Tongue (tissue), 2 donors: ENCODE data around the gene CHN2. TPM values are rescaled to one million over a fixed set of nuclear protein-coding genes. Genes with fewer than 3 reads are reported as not detected.

Experiments
- DNase-seq: peaks from one replicate; pipeline ENCODE4 v3.0.0-alpha.2; 2015
- total RNA-seq: library from RNA; depleted of rRNA; stranded (reverse); fragments of >200 nt; gene quantifications from one replicate; pipeline ENCODE4 v1.2.3, GENCODE V29; 2014

Gene CHN2
- total RNA-seq, 1 donor from 2014 or later: 7.6 TPM

DNA sequence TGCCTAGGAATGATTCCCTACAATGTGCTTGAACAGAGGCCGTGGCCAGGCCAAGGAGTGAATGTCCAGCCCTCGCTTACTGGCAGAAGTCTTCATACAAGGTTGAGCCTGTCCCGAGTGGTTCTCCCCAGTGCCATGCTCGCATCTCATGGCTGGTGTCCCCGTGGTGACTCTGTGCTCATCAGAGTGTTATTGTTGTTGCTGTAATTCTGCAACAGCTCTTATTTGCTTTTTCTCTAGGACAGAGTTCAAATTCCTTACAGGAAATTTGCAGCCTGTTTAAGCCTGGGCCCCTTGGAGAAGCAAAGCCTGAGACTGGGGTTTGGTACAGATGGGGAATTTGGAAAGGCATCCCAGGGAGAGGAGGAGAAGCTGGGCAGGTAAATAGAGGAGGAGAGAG is 211.3 kb downstream of the CHN2 start:
- DNase-seq: no peak

DNA sequence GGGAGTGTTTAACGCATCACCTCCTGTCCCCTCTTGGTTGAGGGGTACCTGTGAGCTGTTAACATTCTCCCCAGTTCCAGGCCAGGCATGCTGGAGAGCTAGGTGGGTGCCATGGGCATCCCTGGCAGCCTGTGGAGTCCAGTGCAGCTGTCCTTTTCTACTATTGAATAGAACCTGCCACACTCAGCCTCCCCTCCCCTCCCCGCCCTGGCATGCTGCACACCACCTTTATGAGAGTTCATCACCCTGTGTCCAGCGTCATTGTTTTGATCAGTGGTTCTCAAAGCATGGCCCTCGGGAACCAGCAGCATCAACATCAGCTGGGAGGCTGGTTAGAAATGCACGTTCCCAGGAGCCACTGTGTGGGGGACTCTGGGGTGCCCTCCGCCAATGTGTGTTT is 211.8 kb downstream of the CHN2 start:
- DNase-seq: no peak

DNA sequence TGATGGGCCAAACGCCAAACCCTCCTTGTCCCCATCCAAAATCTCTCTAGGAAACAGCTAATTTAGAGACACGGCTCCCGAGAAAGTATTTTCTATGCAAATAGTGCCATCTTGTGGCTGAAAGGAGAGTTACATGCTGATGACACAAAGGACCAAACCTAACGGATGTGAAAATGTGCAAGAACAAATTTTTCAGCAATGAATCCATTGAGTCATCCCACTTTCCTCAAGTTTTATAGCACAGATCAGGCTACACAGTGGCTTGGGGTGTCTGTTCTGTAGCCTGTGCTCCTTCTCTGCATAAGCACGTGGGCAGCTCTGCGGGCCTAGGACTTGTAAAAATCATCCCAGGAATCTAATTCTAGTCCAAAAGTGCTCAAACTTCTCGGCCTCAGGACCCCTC is 214.3 kb downstream of the CHN2 start:
- DNase-seq: peak; percentile 93

DNA sequence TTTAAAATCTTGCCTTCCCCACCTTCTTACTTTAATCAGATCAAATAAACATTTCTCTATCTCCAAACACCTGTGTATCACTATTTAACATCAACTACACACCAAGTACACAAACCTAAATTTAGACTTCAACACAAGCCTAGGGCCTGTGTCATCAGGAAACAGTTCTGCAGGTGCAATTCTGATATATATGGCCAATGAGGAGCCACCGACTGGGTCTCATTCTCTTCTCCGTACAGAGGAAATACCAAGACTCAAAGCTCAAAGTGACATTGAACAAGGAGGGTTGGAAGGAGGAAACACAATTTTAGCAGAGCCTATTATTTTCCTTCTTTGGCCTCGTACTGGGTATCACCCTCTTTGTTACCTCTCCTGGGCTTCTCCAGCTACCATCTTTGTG is 216.4 kb downstream of the CHN2 start:
- no peak for DNase-seq

DNA sequence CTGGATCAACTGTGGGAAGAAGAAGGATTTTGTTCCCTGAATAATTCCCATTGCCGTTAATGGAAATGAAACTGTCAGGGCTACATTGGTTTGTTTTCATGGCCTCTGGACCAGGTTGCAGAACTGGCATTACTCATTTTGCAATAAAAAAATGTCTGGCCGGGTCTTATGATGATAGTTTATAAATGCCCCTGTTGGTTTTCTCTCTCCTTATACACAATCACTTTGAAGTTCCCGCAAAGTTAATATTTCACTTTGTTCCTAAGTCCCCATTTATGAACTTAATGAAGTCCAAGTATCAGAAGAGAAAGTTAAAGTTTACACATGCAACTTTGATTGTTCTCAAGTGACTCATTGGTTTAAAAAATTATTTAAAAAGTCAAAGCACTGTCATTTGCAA is 218.3 kb downstream of the CHN2 start:
- DNase-seq: no peak

DNA sequence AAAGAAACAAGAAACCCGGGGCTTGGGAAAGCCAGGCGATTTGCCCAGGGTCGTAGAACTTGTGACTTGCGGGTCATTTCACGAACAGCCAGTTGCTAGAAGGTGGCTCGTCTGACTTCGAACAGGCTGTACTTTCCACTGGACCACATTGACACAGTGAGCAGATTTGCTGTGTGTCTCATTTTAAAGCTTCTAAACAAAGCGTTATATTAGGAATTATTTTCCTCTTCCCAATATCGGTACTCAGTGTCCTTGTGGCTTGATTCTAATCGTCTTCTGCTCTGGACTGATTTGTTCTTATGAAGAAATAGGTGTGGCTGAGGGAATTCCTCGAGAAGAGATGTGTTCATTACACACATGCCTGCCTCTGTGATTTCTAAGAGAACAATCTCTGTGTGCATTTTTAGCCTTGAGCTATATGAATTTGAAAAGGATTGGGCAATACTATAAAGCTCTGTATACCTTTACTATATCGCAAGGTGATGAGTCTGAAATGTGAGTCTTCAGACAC is 219.1 kb downstream of the CHN2 start:
- DNase-seq: no peak

DNA sequence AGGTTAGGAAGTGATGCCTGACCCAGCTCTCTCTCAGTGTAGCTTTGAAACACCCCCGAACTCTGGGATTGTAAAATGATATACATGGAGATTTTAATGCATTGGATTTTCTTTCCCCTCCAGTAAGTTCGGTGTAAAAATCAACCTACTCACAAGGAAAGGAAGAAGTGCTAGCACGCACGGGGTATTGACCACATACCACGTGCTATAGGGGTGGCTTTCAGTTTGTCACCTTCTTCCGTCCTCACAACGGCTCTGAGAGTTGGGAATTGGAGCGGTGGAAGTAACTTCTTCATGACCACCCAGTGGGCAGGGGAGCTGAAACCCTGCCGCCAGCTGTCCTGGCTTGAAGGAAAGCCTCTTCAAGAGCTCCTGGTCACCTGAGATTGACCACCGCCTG is 219.6 kb downstream of the CHN2 start:
- no peak for DNase-seq

DNA sequence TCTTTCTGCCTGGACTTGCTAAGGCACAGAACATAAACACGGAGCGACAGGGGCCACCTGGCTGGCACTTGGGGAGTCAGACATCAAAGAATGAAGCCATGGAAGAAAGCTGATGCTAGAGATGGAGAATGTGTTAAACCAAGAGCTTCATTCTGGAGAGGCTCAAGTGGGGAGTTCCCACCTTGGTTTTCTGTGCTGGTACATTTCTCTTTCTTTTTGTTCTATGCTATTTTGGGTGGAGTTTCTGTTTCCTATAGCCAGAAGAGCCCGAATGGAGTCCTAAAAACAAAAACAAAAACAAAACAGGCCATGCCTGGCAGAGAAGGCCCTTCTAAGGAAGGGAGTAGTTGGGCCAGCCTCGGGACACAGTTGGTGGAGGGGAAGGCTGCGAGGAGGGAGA is 220.6 kb downstream of the CHN2 start:
- DNase-seq: no peak

DNA sequence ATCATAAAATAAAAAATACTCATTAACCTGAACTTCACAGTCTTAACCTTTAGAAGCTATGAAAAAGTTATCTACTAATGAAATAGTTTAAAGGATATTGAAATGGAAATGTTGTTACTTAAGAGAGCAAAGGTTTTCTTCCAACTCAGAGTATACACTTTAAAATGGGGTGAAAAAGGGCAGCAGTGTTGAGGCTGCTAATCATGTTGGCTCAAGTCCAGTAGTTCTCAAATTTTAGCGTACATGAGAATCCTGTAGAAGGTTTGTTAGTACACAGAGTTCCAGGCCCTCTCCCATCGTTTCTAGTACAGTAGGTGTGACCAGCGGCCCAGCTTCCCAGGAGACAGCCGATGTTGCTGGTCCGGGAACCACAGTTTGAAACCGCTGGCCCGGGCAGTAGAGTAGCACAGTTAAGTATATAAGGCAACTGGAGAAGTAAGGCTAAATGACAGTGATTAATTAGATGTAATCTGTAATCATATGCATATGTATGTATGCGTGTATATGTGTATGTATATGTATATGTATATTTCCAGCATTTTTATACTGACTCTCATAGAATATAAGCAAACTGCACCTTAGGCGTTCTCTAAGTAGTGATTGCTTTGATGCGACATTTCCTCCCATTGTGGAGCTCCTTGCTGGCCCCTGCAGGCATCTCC is 221.8 kb downstream of the CHN2 start:
- no peak for DNase-seq

DNA sequence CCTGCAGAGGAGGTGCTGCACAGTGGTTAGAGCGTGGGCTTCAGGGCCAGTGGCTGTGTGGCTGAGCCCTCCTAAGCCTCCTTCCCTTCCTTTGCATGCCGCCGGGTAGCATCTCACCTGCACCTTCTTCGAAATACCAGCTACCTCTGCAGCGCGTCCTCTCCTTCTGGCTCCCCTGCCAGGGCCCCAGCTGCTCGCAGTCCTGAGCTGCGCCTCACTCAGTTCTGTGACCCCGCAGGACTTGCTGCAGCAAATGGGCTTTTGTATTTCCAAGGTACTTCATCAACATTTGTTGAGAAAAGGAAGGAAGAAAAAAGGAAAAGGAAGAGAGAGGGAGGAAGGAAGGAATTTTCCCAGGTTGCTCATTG is 222.3 kb downstream of the CHN2 start:
- DNase-seq: no peak

DNA sequence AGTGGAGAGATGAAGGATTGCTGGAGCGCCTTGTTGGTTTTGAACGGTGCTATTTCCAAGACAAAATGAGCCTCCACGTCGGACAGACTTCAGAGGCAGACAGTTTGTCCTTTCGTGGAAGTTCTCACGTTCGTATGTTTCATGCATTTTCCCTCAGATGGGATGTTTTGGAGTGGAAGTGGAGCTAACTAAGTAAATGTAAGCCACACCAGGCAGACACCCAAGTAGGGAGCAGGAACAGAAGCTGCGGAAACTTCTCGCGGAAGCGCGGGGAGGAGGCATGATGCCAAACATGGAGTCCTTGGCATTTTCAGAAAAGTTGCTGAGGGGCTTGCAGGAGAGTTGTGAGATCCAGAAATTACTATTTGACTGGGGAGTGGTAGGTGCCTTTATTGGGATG is 223.5 kb downstream of the CHN2 start:
- DNase-seq: no peak

DNA sequence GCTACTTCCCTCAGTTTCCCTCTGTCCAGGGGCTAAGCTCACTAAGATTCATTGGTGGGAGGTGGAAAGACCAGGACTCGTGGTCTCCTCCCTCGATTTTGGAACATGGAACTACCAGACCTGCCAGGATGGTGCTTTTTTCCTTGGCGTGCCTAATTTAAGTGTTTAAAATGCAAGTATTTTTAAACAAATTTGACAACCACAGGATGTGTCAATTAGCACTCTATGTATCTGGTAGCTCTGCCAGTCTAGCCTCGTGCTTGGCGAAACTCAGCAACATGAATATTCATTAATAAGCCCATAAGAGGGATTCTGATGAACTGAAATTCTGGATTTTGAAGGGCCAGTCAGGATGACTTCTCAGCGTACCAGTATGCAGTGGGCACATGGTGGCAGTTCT is 224.1 kb downstream of the CHN2 start:
- no peak for DNase-seq

DNA sequence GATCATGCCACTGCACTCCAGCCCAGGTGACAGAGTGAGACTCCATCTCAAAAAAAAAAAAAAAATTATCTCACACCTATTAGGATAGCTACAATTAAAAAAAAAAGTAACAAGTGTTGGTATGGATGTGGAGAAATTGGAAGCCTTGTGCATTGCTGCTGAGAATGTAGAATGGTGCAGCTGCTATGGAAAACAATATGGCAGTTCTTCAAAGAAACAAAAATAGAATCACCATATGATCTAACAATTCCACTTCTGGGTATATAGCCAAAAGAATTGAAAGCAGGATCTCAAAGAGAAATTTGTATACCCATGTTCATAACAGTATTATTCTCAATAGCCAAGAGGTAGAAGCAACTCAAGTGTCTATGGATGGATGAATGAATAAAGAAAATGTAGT is 225.4 kb downstream of the CHN2 start:
- no peak for DNase-seq

DNA sequence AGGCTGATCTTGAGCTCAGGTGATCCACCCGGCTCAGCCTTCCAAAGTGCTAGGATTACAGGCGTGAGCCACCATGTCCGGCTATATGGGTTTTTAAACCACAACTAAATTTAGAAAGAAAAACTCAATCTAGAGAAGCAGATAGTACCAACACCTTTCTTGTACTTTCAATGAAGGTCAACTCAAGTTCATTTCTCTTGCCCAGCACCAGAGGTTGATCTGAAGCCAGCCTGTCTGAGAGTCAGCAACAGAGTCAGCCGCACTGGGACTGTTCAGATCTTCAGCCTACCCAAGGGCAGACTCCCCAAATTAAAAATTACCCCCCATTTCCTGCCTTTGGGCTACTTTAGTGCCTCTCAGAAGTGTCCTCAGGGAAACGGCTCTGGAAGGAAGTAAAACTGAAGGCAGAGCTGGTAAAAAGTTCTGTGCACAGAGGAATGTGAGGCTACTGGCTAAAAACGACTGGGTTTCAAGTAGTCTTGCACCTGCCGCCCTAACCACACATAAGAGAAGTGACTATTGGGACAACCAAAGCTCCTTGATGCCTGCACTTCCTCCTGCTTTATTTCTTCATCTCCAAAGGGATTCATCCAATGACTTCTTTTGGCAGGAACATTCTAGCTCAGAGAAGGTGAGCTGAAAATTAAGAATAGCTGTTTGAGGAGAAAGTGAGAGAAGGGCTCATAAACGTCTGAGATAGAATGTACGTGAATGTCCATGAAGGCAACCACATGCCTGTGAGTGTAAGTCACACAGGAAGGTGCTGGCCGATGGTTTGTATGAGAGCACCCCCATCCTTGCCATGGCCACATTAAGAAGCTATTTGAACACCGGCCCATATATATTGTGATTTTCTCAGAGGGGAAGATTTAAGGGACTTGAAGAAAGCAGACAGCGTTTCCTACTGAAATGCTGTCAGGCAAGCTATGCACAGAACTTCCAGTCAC is 226.7 kb downstream of the CHN2 start:
- DNase-seq: no peak

DNA sequence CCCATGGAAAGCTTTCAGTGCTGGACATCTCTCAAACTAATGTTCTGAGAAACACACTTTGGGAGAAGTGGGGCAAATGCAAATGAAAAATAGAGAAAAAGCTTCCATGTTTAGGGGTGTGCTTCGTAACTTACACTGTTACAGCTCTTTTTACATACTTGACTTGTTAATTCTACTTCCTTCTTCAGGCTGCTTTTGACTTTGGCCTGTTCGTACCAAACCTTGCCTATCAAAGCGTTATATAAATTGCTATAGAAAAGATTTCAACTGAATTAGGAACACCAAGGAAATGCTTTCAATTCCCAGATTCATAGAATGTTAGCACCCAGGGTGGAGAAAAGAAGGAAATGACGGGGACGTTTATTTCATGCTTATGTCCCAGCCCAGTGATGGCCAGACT is 228.3 kb downstream of the CHN2 start:
- DNase-seq: no peak

DNA sequence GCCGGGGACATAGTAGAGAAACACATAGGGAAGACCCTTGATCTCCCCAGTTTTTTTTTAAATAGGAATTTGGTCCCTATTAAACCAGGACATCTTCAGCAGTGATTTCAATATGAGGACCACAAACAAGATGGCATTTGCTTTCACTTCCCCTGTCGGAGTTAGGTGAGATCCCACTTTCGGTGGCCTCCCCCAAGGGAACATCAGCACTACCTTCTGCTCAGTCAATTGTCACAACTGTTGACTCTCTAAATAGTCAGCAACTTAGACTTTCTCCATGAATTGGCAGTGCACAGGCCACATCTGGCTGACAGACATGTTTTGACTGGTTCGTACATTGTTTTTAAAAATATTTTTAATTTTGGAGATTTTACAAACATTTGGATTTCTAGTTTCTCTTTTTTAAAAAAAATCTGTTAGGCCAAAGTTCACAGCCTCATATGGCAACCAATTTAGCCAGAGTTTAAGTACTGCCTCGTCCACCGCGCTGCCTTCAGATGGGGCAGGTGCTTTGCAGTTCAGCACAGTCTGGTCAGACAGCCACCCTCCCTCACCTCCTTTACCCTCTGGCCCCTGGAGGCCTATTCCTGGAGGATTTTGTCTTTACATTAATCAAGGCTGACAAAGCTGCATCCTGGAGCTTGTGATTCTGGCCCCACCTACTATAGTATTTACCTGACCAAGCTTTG is 229.9 kb downstream of the CHN2 start:
- DNase-seq: peak; percentile 22

DNA sequence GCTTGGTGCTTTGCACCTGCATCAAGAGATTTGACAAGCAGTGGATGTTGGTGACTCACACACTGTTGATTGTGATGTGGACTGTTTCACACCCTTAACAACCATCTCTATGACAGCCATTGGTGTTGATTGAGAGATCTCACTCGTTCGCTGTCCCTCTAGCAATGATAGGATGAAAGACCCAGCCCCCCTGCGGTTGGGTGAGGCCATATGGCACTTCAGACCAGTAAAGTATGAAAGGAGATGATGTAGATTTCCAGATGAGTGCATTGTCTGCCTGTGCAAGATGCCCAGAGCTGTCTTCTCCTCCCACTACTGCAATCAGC is 230.4 kb downstream of the CHN2 start:
- no peak for DNase-seq

DNA sequence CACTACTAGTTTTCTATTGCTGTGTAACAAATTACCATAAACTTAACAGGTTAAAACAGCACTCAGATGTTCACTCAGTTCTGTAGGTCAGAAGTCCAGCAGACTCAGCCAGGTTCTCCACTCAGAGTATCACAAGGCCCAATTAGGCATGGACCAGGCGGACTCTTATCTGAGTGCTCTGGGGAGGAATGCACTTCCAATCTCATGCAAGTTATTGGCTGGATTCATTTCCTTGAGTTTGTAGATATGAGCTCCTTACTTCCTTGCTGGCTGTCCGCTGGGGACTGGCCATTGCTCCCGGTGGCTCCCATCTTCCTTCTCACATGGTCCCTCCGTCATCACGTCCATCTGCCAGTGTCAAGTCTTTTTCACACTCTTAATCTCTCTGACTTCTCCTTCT is 232.0 kb downstream of the CHN2 start:
- DNase-seq: no peak

DNA sequence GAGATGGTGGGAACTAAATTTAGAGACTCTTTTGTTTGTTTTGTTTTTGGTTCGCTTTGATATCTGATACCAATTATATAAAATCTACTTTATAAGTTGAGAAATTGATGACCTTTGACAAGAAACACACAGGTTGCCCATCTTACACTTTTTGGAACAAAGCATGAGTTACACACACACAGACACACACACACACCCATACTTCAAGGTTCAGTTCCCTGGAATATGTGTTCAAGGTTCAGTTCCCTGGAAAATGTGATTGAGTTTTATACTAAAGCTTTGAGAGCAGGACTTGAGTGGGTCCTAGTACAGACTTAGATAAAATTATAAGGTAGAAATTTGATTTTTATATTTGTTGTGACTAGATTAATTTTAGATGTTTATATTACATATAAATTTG is 234.8 kb downstream of the CHN2 start:
- no peak for DNase-seq

DNA sequence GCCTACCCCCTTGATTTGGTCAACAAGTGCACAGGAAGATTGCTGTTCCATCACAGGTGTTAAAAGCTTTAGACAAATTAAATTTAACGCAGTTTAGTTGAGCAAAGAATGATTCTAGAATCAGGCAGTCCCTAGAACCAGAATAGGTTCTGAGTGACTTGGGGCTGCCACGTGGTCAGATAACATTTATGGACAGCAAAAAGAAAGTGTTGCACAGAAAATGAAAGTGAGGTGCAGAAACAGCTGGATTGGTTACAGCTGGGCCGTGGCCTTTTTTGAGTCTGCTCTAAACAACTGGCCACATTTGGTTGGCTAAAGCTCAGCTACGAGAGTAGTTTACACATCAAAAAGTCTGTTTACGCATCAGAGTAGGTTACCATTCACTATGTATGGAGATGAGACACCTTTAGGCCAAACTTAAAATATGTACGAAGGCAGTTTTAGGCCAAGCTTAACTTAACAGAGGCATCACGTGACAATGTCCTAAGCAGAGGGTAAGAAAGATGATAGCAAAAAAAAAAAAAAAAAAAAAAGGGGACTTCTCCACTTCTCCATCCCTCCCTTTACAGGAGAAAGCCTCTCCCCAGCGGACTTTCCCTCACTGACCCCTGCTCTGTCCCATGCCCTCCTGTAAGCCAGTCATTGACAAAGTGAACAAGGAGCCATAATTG is 235.8 kb downstream of the CHN2 start:
- no peak for DNase-seq

DNA sequence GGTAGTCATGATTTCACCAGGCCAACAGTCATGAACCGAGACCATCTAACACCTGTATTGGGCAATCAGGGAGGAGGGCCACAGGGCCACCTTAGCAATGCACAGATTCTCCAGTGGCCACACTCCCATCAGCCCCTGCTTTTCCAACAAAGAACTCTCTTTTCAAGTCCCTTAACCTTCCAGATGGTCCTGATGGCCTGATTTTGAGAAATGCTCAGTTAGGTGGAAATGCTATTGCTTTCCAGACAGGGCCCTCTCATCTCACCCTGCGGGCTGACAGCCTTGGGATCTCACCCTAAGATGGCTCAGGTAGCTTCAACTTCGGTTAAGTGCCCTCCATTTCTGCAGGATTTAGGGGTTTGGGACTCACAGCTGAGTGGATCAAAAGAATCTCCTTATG is 237.1 kb downstream of the CHN2 start:
- DNase-seq: no peak

DNA sequence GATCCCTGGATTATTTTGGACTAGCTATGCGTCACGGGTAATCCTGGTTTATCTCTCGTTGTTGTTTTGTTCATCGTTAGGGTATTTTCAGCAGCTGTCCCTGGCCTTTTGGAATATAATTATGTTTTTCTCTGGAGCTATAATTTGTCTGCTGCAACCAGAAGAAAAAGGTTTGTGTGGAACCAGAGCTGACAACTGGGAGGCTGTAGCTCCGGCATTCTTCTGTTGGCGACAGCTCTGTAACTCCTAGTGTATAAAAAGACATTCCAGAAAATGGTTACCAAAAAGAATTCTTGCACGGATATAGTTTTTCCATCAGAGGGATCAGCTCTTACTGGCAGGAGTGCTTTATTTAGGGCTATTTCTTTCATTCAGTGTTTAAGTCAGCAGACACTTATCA is 238.1 kb downstream of the CHN2 start:
- peak; percentile 65 for DNase-seq

DNA sequence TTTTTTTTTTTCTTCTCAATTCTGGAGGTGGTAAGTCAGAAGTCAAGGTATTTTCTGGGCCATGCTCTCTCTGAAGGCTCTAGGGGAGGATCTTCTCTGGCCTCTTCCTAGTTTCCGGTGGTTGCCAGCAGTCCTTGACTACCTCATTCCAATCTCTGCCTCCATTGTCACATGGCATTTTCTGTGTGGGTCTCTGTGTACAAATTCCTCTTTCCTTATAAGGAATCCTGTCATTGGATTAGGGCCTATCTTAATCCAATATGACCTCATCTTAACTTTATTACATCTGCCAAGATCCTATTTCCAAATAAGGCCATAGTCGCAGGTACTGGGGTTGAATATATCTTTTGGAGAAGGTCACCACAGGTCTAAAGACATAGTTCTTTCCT is 239.8 kb downstream of the CHN2 start:
- no peak for DNase-seq
